Osteocyte (in vitro differentiated cells): ENCODE results near the gene HECTD1. TPM values are rescaled to one million over a fixed set of nuclear protein-coding genes. Genes with fewer than 3 reads are reported as not detected.
"Not testable (repeated sequence)": the region's sequence is repeated elsewhere in the genome, so short reads cannot be mapped to it uniquely, and the experiment has no call there.

ENCODE experiments used
- DNase-seq: peaks from one replicate; pipeline ENCODE4 v3.0.0; 2021; ENCODE audit warnings: mixed read lengths; ENCODE audit not compliant: unreplicated experiment; ENCODE audit errors: extremely low spot score
- H3K27ac Mint-ChIP-seq: one replicate; pipeline ENCODE4 v1.8.0; 2021; ENCODE audit warnings: mild to moderate bottlenecking, mixed read lengths; ENCODE audit not compliant: unreplicated experiment
- H3K27me3 Mint-ChIP-seq: one replicate; pipeline ENCODE4 v1.8.0; 2021; ENCODE audit warnings: mixed read lengths; ENCODE audit not compliant: unreplicated experiment
- H3K36me3 Mint-ChIP-seq: one replicate; pipeline ENCODE4 v1.8.0; 2021; ENCODE audit warnings: mixed read lengths; ENCODE audit not compliant: unreplicated experiment
- H3K4me1 Mint-ChIP-seq: one replicate; pipeline ENCODE4 v1.8.0; 2021; ENCODE audit warnings: mixed read lengths; ENCODE audit not compliant: unreplicated experiment
- H3K4me3 Mint-ChIP-seq: one replicate; pipeline ENCODE4 v1.8.0; 2021; ENCODE audit warnings: mild to moderate bottlenecking, moderate library complexity, mixed read lengths; ENCODE audit not compliant: unreplicated experiment
- H3K9me3 Mint-ChIP-seq: one replicate; pipeline ENCODE4 v1.8.0; 2021; ENCODE audit warnings: mixed read lengths; ENCODE audit not compliant: unreplicated experiment
- CTCF ChIP-seq: fragments of 200-600 bp; sonication (generic); IDR thresholded peaks from 2 replicates; pipeline ENCODE4 v1.5.0; 2021; ENCODE audit warnings: antibody characterized with exemption, mild to moderate bottlenecking, moderate library complexity
- total RNA-seq: library from RNA; stranded (reverse); gene quantifications from 2 replicates; pipeline ENCODE4 v1.2.1, GENCODE V29; 2021

HECTD1 gene
- total RNA-seq, 1 donor from 2014 or later = 175 TPM

DNA sequence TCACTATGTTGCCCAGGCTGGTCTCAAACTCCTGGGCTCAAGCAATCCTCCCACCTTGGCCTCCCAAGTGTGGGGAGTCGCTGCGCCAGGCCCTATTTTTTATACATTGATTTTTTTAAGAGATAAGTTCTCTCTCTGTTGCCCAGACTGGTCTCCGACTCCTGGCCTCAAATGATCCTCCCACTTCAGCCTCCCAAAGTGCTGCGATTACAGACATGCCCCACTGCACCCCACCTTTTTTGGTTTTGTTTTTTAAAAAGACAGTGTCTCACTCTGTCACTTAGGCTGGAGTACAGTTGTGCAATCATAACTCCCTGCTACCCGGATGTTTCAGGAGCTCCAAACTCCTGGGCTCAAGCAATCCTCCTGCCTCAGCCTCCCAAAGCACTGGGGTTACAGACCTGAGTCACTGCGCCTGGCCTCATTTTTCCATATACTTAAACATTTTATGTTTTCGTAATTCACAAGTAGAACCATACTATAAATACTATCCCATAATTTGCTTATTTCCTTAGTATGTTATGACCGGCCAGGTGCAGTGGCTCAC lies 16.8 kb downstream of the HECTD1 start:
- peaks cover 28% of the 10 kb centered on the region for H3K4me1 Mint-ChIP-seq

GRCh38 chr14:31190219-31190603 lies 17.4 kb downstream of the HECTD1 start:
- H3K9me3 Mint-ChIP-seq = no peaks in the 10 kb centered on the region
- DNase-seq = no peak
- no peak overlapping the region for H3K4me3 Mint-ChIP-seq
- H3K36me3 Mint-ChIP-seq = peaks cover 30% of the 10 kb centered on the region
- no peak for TF ChIP-seq CTCF
- H3K27me3 Mint-ChIP-seq = no peaks in the 10 kb centered on the region
- no peak overlapping the region for H3K27ac Mint-ChIP-seq
- H3K4me1 Mint-ChIP-seq = peaks cover 22% of the 10 kb centered on the region

More for the DNA sequence above, 16.8 kb downstream of the HECTD1 start:
- H3K36me3 Mint-ChIP-seq = peaks cover 27% of the 10 kb centered on the region
- DNase-seq = no peak
- no peaks in the 10 kb centered on the region for H3K27me3 Mint-ChIP-seq
- H3K4me3 Mint-ChIP-seq = no peak overlapping the region
- TF ChIP-seq CTCF = no peak
- no peaks in the 10 kb centered on the region for H3K9me3 Mint-ChIP-seq
- H3K27ac Mint-ChIP-seq = no peak overlapping the region

DNA sequence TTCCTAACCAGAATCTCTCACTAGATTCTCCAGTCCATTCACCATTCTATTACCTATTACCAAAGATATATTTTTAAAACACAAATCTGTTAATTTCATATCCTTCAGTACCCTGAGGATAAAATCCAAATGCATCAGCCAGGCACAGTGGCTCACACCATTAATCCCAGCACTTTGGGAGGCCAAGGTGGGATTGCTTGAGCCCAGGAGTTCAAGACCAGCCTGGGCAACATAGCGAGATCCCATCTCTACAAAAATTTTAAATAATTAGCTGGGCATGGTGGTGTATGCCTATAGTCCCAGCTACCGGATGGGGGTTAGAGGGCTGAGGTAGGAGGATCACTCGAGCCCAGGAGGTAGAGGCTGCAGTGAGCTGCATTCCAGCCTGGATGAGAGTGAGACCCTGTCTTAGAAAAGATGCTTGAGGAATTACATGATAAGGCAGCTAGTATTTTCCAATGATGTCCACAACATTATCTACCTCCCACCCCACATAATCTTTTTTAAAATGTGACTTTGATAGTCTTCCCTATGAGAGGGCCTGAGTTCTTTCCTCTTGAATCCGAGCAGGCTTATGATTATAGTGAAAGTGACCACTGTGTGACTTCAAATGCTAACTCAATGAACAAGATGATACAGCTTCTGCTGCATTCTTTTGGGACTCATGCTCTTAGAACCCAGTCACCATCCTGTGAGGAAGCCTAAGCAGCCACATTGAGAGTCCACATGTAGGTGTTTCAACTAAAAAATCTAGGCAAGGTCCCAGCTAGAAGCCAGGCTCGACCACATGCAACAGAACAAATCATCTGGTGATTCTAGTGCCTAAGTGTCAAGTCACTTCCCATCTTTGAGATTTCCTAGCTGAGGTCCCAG lies 18.0 kb downstream of the HECTD1 start:
- no peak for TF ChIP-seq CTCF
- Mint-ChIP-seq H3K36me3 (peaks cover 31% of the 10 kb centered on the region), H3K27ac (no peak overlapping the region), H3K4me3 (no peak overlapping the region), H3K9me3 (no peaks in the 10 kb centered on the region), H3K27me3 (no peaks in the 10 kb centered on the region), H3K4me1 (peaks cover 16% of the 10 kb centered on the region)
- no peak for DNase-seq

- Mint-ChIP-seq H3K27ac (no peak overlapping the region), H3K27me3 (no peaks in the 10 kb centered on the region), H3K36me3 (peaks cover 28% of the 10 kb centered on the region), H3K9me3 (no peaks in the 10 kb centered on the region), H3K4me1 (peaks cover 8% of the 10 kb centered on the region), H3K4me3 (no peak overlapping the region)
- TF ChIP-seq CTCF = no peak
- DNase-seq = no peak
Measured at GRCh38 chr14:31188744-31189143, 18.8 kb downstream of the HECTD1 start.

DNA sequence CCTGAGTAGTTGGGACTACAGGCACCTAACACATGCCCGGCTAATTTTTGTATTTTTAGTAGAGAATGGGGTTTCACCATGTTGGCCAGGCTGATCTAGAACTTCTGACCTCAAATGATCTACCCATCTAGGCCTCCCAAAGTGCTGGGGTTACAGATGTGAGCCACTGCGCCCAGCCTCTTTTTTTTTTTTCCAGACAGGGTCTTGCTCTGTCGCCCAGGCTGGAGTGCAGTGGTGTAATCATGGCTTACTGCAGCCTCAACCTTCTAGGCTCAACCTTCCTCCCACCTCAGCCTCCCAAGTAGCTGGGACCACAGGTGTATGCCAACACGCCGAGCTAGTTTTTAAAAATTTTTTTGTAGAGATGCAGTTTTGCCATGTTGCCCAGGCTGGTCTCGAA lies 25.6 kb downstream of the HECTD1 start:
- H3K27me3 Mint-ChIP-seq, H3K9me3 Mint-ChIP-seq, DNase-seq, H3K4me1 Mint-ChIP-seq, H3K27ac Mint-ChIP-seq, H3K4me3 Mint-ChIP-seq: not testable (repeated sequence)
- H3K36me3 Mint-ChIP-seq = peaks cover 14% of the 10 kb centered on the region
